Cerebellar nuclear complex (tissue), 1 donor: ENCODE measurements around the gene CCDC148.

Experiments
- DNase-seq, 2 experiments: peaks; one replicate each; lab custom pipeline; 2025; lab: John Stamatoyannopoulos, UW

Gene CCDC148

DNA sequence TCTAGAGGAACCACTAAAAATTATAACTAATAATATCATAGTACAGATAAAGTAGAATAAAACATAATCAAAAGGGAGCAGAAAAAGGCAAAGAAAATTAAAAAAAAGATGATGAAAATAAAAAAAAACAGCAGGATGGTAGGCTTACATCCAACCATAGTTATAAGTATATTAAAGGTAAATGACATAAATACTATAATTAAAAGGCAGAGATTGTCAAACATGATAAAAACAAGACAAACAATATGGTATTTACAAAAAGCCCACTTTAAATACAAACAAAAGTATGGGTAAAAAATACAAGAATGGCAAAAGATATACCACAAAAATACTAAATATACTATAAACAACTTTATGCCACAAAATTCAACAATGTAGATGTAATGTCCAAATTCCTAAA, 24.4 kb downstream of the CCDC148 start:
- DNase-seq: no peak

DNA sequence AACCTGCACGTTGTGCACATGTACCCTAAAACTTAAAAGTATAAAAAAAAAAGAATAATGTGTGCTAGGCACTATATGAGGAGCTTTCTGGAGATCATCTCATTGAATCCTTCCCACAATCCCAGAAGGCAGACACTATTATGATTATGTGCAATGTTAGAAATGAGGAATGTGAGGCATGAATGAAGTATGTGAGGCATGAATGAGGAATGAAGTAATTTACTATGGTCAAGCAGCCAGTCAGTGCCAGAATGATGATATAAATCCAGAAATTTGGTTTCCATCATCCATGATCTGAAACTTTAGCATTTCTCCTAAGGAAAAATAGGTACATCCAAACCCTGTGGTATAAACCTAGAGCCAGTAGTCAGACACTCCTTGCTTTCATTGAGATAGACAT, 42.0 kb downstream of the CCDC148 start:
- no peak for DNase-seq

DNA sequence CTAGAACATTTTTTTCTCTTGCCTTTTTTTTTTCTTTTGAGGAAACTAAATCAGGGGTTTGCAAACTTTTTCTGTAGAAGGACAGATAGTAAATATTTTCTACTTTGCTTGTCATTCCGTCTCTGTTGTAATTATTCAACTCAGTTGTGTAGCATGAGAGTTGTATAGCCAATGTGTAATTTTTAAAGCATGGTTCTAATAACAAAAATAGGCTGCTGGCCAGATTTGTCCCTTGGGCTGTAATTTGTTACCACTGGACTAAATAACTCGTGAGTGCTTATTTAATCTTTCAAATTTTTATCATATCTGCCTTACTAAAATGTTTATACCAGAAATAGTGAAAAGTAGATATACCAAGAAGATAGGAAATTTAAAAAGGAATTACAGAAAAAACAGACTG, 43.0 kb downstream of the CCDC148 start:
- no peak for DNase-seq

DNA sequence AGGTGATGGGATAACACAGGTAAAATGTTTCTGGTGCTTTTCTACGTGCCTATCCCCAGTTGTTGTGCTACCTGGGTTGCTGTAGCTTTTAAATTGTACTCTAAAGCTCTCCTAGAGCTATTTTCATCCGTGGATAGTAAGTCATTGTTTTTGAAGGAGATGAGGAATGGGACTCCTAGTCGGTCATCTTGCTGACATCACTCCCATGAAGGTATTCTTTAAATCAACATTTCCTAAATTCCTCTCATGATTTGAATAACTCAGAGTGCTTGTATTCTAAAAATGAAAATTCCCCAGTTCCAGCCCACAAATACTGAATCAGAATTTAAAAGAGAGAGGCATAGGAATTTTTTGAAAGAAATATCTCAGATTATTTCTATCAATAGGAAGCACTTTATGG, 44.3 kb downstream of the CCDC148 start:
- no peak for DNase-seq

DNA sequence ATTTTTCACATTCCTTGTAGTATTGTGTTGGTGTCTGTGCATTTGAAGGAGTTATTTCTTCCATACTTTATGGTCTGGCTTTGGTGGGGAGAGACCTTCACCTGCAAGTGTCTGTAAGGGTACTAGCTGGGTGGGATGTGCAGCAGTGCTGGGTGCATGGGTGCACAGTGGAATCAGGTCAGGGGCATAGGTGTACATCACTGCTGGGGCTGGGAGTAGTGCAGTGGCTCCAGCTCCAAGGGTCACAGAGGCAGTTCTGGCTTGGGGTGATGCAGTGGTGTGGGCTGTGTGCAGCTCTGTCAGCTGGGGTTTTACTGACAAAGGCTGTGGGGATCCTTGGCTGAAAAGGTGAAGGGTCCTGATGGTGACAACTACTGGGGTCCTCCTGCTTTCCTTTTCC, 44.8 kb downstream of the CCDC148 start:
- DNase-seq: no peak

DNA sequence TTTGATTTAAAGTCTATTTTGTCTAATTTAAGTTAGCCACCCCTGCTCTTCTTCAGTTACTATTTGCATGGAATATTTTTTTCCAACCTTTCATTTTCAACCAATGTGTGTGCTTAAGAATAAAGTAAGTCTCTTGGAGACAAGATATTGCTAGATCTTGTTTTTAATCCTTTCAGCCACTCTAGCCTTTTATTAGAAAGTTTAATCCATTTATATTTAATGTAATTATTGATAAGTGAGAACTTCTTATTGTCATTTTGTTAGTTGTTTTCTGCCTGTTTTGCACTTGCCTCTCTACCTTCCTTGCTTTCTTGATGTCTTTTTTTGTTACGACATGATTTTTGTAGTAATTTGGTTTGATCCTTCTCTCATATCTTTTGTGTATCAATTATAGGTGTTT, 46.4 kb downstream of the CCDC148 start:
- no peak for DNase-seq

DNA sequence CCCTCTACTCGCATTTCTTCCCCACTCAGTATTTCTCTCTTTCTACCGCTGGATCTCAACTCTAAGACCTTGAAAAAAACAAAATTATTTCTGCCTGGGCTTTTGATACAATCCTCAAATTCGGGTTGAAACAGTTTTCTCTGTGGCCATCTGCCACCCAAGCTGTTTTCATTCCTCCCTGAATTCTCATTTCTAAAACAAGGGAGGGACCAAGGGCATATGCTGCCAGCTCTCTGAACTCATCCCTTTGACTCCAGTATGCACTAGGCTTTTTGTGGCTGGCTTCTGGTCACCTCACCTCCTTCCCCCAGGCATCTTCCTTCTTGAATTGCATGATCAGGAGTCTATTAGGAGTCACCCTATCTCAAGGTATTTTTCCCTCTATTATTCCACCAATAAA, 49.5 kb downstream of the CCDC148 start:
- DNase-seq: peak; percentile 32 to 68

DNA sequence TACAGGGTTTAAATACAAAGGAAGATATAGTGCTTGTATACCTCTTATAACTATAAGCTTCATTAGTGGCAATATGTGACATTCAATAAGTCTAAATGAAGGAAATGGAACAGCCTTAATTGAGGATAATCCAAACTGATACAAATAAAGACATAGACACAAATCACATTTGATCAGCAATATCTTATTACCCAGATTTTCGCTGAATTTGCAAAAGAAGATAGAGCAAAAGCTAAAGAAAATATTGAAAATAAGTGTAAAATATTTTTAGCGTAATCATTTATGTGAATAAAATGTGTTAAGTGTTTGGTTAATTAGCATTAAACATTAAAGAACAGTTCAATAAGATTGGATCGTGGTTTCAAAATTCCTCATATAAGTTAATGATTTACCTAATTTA, 51.2 kb downstream of the CCDC148 start:
- no peak for DNase-seq

DNA sequence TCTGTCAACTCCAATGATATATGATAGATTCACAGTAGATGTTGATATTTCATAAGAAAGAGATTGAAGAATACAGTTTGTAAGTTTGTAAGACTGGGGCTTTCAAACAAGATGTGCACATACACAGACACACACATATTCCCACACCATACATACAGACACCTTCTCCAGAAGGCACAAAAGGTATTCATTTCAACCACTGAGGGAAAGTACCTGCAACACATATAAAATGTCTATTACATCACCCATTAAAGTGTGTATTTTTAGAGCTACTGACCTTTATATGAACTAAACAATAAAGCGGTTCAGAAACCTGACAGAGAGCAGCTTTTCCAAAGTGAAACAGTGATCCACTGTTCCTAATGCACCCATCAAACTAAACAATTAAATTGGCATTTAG, 53.3 kb downstream of the CCDC148 start:
- DNase-seq: no peak

DNA sequence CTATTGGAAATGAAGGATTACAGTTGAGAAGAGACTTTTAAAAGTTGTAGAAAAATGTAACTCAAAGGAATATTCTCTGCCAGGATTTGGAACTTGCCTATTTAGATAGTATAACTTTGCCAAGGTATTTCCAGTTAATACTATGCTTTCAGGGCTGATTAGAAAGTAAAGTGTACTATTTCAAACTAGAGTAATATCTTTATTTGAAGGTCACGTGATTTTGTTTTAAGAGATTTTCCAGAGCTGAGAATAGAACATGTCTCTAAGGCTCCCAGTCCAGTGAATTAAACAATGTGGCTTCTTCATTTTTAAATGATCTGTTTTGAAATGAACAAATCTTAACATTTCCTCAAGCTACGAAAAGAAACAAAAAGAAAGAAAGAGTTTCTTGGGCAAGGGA, 53.9 kb downstream of the CCDC148 start:
- DNase-seq: no peak

DNA sequence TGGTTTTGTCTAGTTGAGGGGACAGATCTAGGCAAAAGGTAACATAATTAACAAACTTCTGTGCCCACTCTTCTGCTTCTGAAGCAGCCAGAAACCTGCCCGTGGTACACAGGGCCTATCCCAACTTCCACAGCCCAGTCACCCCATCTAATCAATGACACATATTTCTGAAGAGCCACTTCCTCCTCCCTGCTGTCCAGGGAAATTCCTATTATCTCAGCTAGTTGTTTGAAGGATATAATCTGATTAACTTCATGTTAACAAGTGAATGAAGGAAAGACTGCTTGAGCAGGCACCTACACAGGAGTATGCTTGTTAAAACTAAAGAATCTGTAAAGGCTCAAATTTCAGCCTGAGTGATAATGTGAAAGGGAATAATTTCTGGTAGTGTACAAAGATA, 61.4 kb downstream of the CCDC148 start:
- no peak for DNase-seq

DNA sequence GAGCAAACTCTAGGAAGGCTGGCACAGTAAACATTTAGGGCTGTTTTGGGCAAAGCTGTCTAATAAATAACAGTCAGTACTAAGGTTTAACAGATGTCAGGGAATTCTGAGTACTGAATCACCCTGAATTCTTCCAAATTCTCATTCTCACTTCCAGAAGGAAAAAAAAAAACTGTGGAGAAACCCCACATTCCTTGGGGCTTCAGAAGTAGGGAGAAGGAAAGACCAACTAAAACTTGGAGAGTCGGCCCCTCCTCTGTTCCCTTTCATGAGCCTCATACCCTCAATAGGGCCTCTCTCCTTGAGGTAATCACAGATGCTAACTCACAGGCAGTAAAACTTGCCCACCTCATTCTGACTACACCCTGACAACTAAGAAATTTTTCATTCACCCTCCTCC, 62.1 kb downstream of the CCDC148 start:
- no peak for DNase-seq

DNA sequence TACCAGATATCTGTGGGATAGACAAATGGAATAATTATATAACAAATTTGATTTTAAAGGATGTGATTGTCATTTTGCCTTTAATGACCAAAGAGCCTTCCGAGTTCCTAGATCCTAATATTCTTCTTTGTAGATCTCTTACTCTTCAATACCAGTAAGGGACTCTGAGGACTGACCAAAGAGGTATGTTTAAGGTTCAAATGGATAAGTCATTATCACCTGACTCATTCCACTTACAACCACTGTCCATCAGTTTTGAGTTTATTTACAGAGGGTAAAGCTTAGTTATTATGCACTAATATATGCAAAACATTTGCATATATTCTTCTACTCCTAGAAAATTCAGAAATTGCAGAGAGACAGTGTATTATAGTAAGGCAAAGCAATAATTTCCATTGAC, 62.7 kb downstream of the CCDC148 start:
- no peak for DNase-seq

DNA sequence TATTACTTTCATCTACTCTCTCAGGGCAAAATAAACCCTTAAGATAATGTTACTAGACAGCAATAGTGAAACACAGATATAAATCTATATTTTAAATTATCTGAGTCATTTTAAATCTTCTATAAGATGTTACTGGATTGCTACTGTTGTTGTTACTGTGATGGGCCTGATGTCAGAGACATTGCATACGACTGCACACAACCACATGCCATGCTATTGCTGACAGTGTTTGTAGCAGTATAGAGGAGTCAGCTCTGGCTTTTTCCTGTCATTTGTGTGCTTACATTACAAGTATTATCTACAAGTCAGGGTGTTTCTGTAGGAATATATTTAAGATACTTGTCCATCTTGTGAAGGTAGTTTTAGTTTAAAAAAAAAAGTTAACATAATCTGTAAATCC, 63.9 kb downstream of the CCDC148 start:
- DNase-seq: no peak

DNA sequence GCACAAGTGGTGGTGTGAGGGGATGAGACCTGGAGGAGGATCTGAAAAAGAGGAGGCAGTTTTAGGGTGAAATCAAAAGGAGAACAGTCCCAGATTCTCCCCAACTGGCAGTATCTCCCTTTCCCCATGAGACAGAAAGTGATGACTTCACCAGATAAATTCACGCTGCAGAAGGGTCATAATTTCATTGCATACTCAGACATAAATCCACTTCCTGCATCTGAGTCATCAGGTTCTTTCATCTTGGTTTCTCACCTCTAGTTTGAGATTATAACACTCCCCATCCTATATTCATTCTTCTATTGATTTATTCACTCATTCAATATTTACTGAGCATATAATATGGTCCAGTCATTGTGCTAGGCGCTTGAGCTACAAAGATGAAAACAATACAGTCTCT, 64.7 kb downstream of the CCDC148 start:
- no peak for DNase-seq

DNA sequence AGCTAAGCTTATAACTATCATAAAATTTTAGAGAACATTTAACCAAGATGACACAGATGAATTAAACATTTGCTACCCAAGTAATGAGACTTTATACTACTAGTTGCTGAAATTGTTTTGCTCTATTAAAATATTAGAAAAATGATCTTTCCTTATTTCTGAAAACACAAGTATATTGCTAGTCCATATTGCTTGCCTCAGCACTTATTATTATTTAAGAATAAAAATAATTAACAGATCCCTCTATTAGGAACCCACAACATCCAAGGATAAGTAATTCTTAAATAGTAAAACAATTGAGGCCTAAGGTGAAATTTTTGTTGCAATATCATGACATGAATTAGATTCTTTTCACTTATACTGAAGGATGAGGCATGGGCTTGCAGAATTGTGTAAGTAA, 65.2 kb downstream of the CCDC148 start:
- no peak for DNase-seq

DNA sequence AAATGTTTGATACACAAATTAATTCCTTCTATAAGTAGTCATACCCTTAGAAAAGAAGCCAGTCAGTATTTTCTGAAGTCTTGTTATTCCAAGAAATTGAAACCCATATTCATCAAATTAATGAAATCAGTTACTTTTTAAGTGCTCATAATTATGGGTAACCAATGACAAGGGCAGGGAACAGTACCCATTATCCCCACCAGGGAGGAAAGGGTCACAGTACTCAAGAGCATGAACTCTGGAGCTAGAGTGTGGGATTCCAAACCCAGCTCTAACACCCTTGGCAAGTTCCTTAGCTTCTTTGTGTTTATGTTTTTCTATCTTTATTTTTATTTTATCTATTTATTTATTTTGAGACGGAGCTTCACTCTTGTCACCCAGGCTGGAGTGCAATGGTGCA, 68.4 kb downstream of the CCDC148 start:
- DNase-seq: no peak

DNA sequence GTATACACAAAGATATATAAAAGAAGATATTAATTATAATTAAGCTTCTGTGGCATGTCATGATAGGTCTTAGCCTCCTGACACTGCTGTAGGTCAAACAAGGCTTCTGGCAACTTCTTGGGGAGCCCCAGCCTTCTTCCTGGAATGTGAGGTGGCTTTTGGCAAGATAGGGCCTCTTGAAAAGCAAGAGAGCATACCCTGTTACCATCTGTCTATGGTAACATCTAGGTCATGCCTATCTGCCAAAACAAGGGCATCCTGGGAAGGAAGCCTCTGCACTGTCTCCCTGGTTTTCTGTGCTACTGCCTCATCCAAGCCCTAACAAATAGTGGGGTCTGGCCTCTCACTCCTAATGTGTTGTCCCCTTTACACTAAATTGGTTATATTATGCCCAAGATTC, 70.9 kb downstream of the CCDC148 start:
- DNase-seq: no peak

DNA sequence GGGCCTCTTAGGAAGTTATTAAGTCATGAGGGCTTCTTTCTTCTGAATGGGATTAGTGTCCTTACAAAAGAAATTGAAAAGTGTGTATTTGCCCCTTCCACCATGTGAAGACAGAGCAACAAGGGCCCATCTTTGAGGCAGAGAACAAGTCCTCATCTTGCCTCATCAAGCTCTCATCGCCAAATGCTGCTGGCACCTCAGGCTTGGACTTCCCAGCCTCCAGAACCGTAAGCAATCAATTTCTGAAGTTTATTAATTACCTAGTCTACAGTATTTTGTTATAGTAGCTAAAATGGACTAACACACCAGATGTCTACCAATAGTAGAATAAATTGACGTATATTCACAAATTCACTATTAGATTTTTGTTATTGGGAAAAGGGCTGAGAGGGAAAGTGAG, 74.6 kb downstream of the CCDC148 start:
- no peak for DNase-seq

DNA sequence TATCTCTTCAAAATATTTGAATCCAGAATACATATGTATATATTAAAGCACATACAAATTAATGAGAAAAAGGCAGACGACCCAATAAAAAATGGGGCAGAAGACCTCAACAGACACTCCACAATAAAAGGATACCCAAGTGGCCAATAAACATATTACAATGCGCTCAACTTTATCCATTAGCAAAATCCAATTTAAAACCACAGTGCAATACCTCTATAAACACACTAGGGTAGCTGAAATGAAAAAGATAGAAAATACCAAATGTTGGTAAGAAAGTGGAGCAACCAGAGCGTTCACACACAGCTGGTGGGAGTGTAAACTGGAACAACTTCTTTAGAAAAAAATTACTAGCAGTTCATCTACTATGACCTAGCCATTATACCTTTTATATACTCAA, 75.3 kb downstream of the CCDC148 start:
- DNase-seq: no peak

DNA sequence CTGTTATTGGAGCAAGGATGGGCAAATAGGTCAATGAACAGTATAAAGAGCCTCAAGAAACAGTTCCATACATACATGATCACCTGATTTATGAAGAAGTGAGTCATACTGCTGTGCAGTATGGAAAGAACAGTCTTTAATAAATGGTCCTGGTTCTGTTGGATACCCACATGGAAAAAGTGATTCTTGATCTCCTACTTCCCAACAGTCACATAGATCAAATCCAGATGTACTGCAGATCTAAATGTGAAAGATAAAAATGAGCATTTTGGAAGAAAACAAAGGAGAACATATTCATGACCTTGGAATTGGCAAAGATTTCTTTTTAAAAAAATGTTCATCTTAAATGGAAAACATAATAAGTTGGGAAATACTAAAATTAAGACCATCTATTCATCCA, 75.8 kb downstream of the CCDC148 start:
- DNase-seq: no peak

DNA sequence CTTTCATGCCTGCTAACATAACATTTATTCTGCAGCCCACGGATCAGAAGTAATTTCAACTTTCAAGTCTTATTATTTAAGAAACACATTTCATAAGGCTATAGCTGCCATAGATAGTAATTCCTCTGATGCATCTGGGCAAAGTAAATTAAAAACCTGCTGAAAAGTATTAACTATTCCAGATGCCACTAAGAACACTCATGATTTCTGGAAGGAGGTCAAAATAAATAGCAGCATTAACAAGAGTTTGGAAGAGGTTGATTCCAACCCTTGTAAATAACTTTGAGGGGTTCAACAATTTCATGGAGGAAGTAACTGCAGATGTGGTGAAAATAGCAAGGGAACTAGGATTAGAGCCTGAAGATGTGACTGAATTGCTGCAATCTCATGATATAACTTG, 77.6 kb downstream of the CCDC148 start:
- DNase-seq: no peak

DNA sequence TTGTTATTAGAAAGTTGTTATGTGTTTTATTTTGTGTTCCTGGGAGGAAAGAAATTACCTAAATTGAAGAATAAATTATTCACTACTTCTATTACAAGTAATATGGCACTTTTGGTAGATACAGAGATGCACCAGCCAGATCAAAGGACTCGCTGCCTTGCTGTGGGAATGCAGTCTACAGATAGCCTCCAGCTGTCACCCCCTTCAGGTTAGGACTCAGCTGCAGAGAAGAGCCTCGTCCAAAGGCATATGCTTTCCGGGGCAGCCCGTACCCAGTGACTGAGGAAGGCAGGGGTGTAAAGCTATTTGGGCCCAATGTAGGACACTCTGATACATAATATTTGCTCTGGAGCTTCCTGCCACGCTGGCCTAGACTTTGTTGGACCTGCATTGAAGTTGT, 90.2 kb downstream of the CCDC148 start:
- no peak for DNase-seq

DNA sequence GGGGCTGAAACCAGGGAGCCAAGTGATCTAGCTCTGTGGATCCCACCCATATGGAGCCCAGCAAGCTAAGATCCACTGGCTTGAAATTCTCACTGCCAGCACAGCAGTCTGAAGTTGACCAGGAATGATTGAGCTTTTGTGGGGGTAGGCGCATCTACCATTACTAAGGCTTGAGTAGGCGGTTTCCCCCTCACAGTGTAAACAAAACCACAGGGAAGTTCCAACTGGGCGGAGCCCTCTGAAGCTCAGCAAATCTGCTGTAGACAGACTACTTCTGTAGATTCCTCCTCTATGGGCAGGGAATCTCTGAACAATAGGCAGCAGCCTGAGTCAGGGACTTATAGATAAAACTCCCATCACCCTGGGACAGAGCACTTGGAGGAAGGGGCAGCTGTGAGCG, 96.7 kb downstream of the CCDC148 start:
- no peak for DNase-seq

DNA sequence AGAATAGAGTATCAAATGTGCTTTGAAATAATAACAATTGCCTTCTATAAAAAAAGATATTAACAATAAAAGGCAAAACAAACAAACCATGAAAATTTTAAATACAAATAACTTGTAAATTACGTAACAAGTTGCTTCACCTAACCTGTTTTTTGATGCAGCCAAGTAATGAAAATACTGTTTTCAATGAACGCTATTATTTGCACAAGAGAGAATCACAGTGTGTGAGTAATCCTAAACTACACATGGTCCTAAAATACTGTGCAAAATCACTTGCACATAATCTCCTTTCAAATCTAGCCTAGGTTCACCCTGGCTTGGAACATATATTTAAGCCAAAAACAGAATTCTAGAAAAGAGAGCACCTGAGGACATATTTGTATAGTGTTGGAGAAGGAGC, 98.9 kb downstream of the CCDC148 start:
- no peak for DNase-seq
